Measurements from ENCODE around the gene REEP5. TPM values are rescaled to one million over a fixed set of nuclear protein-coding genes. Genes with fewer than 3 reads are reported as not detected.

Gene REEP5
- total and polyA plus RNA-seq, 8 donors = 33.0 to 84.7 (median 70.7) TPM

DNA sequence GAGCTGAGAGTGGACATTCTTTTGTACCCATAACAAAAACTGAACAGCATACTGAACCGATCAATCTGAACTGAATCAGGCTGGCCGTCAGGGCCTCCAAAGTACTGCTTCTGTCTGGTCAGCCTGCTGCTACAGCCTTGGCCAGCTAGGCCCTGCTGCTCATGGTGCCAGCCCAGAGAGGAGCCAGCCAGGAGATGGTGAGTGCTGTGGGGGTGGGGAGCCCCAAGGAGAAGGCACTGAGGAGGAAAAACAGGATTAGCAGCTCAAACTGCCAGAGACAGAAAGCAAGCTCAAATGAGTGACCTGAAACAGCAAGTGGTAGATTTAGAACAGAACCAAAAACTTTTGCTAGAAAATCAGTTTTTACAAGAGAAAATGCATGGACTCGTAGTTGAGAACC lies 37.0 kb downstream of the REEP5 start:
- ATAC-seq = peak; percentile 56 to 87 (median 68)

DNA sequence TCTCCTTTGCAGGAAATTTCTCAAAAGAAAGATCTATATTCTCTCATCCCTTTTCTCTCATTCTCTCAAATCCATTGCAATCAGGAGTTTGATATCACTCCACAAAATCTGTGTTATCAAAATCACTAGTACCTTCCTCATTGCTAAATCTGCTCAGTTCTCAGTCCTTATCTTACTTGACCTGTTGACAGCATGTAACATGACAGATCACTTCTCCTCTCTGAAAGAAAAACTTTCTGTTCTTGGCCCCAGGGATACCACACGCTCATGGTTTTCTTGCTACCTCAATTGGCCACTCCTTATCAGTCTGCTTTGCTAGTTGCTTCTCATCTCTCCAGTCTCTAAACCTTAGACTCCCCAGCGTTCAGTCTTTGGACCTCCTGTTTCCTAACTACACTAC lies 38.8 kb downstream of the REEP5 start:
- Histone ChIP-seq H3K27me3 (no peaks in the 10 kb centered on the region), H3K4me1 (peaks cover 0 to 16% (median 10%) of the 10 kb centered on the region in 3 donors), H3K36me3 (peaks cover 0 to 56% (median 17%) of the 10 kb centered on the region in 3 donors), H3K9me3 (no peaks in the 10 kb centered on the region), H3K4me3 (no peak overlapping the region), H3K27ac (no peak overlapping the region)
- 71 to 73% methylated on average over 2 of the region's 2 CpGs for WGBS, 2 donors
- intact Hi-C loops (cut with DNase I) = no loop called here
- FAIRE-seq (no peak), DNase-seq (no peak), ATAC-seq (no peak)
- TF ChIP-seq, protein P1, sequence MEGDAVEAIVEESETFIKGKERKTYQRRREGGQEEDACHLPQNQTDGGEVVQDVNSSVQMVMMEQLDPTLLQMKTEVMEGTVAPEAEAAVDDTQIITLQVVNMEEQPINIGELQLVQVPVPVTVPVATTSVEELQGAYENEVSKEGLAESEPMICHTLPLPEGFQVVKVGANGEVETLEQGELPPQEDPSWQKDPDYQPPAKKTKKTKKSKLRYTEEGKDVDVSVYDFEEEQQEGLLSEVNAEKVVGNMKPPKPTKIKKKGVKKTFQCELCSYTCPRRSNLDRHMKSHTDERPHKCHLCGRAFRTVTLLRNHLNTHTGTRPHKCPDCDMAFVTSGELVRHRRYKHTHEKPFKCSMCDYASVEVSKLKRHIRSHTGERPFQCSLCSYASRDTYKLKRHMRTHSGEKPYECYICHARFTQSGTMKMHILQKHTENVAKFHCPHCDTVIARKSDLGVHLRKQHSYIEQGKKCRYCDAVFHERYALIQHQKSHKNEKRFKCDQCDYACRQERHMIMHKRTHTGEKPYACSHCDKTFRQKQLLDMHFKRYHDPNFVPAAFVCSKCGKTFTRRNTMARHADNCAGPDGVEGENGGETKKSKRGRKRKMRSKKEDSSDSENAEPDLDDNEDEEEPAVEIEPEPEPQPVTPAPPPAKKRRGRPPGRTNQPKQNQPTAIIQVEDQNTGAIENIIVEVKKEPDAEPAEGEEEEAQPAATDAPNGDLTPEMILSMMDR (IDR thresholded peaks at IDR 0.05) = no peak

More for the DNA sequence above, 37.0 kb downstream of the REEP5 start:
- peak in 5 of 6 donors; percentile 36 to 55 (median 40) for DNase-seq
- Histone ChIP-seq H3K27me3 (no peaks in the 10 kb centered on the region), H3K9me3 (no peaks in the 10 kb centered on the region), H3K36me3 (peaks cover 0 to 38% (median 17%) of the 10 kb centered on the region in 3 donors), H3K4me1 (peaks cover 0 to 11% (median 10%) of the 10 kb centered on the region in 3 donors), H3K4me3 (no peak overlapping the region), H3K27ac (no peak overlapping the region)
- no peak for FAIRE-seq
- 45 to 49% methylated on average over 3 of the region's 3 CpGs for WGBS, 2 donors
- intact Hi-C loops (cut with DNase I) = no loop called here
- TF ChIP-seq, protein P1 (IDR thresholded peaks at IDR 0.05) = no peak

DNA sequence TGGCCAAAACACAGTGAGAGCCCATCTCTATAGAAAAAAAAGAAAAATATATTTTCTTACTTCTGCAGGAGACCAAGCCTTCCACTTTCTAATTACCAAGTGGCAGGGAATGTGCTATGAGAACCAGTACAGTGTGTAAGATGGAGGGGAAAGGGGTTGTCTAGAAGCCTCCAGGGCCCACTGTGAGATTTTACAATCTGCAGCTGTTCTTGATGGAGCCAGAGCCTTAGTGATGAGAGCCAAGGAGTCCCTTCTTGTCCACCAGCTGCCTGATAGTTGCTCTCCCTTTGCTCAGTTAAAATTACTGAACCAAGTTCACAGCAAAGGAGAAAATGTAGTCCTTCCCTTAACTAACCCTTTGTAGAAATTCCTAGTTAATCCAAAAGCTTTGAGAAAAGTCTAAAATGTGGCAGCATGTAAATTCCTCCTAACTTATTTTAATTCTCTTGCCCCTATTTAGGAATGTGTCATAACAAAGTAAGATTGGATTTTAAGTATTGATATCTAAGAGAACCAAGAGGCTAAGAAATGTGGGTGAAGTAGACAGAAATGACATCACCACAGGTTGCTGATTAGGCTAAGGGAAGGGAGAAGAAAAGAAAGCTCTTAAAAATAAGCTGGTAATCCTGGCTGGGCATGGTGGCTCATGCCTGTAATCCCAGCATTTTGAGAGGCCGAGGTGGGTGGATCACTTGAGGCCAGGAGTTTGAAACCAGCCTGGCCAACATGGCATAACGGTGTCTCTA lies 41.6 kb downstream of the REEP5 start:
- 94 to 95% methylated on average over 2 of the region's 2 CpGs for WGBS, 2 donors
- H3K27ac ChIP-seq = peak overlapping the region in 1 of 4 donors; percentile 4
- H3K27me3 ChIP-seq = no peaks in the 10 kb centered on the region
- TF ChIP-seq, protein P1 (IDR thresholded peaks at IDR 0.05) = no peak
- peaks cover 0 to 36% (median 6%) of the 10 kb centered on the region in 3 donors for H3K36me3 ChIP-seq
- FAIRE-seq (no peak), DNase-seq (no peak), ATAC-seq (no peak)
- intact Hi-C loops (cut with DNase I) = no loop called here
- peaks cover 0 to 10% (median 9%) of the 10 kb centered on the region in 3 donors for H3K4me1 ChIP-seq
- H3K4me3 ChIP-seq = no peak overlapping the region
- no peaks in the 10 kb centered on the region for H3K9me3 ChIP-seq

DNA sequence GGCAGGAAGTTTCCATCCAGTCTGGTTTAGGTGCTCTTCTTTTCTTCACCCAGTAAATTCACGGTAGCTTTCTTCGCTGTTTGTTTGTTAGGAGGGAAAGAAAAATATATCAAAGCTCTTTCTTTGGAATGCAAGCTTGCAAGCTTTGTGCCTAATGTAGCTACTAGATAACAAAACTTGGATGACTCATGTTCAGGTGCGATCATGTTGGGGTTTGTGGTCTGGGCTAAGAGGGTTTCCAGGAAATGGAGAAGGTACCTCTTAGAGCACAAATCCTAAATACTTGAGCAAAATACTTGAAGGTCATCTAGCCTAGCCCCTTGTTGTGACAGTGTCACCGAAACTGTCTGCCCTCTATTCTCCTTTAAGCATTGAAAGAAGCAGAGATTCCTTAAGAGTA lies 43.3 kb downstream of the REEP5 start:
- Histone ChIP-seq H3K27ac (peak overlapping the region in 1 of 4 donors; percentile 28), H3K9me3 (no peaks in the 10 kb centered on the region), H3K4me3 (no peak overlapping the region), H3K36me3 (peaks cover 0 to 27% (median 6%) of the 10 kb centered on the region in 3 donors), H3K4me1 (peaks cover 0 to 7% (median 0%) of the 10 kb centered on the region in 3 donors), H3K27me3 (no peaks in the 10 kb centered on the region)
- 61 to 65% methylated on average over 4 of the region's 4 CpGs for WGBS, 2 donors
- FAIRE-seq = no peak
- DNase-seq = no peak
- TF ChIP-seq, protein P1 (IDR thresholded peaks at IDR 0.05) = no peak
- intact Hi-C loops (cut with DNase I) = no loop called here
- peak; percentile 22 to 63 (median 46) for ATAC-seq

DNA sequence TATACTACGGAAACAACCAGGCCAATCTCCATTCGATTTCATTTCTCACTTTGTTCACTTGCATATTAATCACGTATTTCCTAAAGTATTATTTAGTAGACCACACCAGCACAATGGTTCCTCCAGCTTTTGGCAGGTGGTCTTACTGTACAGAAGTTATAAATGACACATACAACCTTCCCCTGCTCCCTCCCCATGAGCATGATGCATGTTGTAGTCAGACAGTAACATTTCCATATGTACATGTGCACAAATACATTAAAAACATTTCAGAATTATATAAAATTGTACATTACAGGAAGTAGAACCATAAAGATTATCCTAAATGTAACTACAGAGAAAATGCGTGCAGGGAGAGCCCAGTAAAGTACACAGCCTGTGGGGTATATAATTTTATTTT lies 43.9 kb downstream of the REEP5 start:
- TF ChIP-seq, protein P1 (IDR thresholded peaks at IDR 0.05) = no peak
- ATAC-seq (no peak), FAIRE-seq (no peak), DNase-seq (no peak)
- 50 to 89% methylated on average over 4 of the region's 4 CpGs for WGBS, 2 donors
- Histone ChIP-seq H3K27me3 (no peaks in the 10 kb centered on the region), H3K4me3 (no peak overlapping the region), H3K36me3 (peaks cover 0 to 26% (median 6%) of the 10 kb centered on the region in 3 donors), H3K4me1 (peaks cover 0 to 7% (median 0%) of the 10 kb centered on the region in 3 donors), H3K9me3 (no peaks in the 10 kb centered on the region), H3K27ac (no peak overlapping the region)
- intact Hi-C loops (cut with DNase I) = no loop called here
